ENCODE measurements around the gene AKAP17A. TPM values are rescaled to one million over a fixed set of nuclear protein-coding genes. Genes with fewer than 3 reads are reported as not detected.

AKAP17A gene
- total RNA-seq, 1 experiment from 2014 or later = 39.9 TPM

GRCh38 chrX:1596676-1597344 lies 5.4 kb downstream of the AKAP17A start:
- no peak overlapping the region for H3K4me3 Mint-ChIP-seq (ENCODE audit: low read depth, unreplicated experiment)
- intact Hi-C loops (cut with micrococcal nuclease; ENCODE audit: unreplicated experiment) = no loop called here
- no peaks in the 10 kb centered on the region for H3K27me3 Mint-ChIP-seq (ENCODE audit: unreplicated experiment)
- CTCF ChIA-PET = no interaction called here
- H3K4me1 Mint-ChIP-seq (ENCODE audit: low read depth, unreplicated experiment) = no peaks in the 10 kb centered on the region
- BruUV-seq (replicated peaks) = no TSS peak
- H3K27ac Mint-ChIP-seq (ENCODE audit: unreplicated experiment) = no peak overlapping the region
- no peak for DNase-seq
- no peaks in the 10 kb centered on the region for H3K9me3 Mint-ChIP-seq (ENCODE audit: low read depth, unreplicated experiment)
- peaks cover 63% of the 10 kb centered on the region for H3K36me3 Mint-ChIP-seq (ENCODE audit: insufficient read depth, unreplicated experiment)
- TF ChIP-seq CTCF (IDR thresholded peaks at IDR 0.05; ENCODE audit: unreplicated experiment) = no peak

DNA sequence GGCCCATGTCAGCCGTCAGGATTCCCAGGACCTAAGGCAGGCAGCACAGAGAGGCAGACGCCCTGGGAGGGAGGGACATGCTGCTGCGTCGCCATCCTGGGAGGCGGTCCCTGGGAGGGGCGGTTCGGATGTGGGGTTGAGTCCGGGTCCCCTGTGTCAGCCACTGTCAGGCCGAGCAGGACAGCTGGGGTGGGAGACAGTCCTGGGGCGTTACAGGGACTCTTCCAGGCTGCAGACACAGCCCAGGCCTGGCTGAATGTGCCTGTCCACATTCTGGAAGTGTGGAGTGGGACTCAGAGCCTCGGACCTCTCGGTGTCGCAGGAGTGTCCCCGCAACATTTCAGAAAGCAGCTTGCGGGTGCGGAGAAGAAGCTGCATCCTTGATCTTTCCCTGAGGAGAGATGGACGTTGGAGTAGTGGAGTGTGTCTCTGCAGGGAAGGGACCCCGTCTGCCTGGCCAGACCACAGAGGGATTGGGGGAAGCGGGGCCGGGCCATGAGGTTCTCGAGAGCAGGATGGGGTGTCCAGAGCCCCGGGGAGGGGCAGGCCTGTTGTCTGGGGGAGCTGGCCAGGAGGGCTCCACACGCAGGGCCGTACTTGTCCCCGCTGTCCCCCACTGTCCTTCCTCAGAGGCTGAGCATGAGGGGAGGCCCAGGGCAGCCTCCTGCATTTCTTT lies 6.1 kb downstream of the AKAP17A start:
- Mint-ChIP-seq H3K36me3 (ENCODE audit: insufficient read depth, unreplicated experiment) (peaks cover 61% of the 10 kb centered on the region), H3K27ac (ENCODE audit: unreplicated experiment) (no peak overlapping the region), H3K9me3 (ENCODE audit: low read depth, unreplicated experiment) (no peaks in the 10 kb centered on the region), H3K4me3 (ENCODE audit: low read depth, unreplicated experiment) (no peak overlapping the region), H3K4me1 (ENCODE audit: low read depth, unreplicated experiment) (no peaks in the 10 kb centered on the region), H3K27me3 (ENCODE audit: unreplicated experiment) (no peaks in the 10 kb centered on the region)
- BruUV-seq (replicated peaks) = no TSS peak
- CTCF ChIA-PET = no interaction called here
- intact Hi-C loops (cut with micrococcal nuclease; ENCODE audit: unreplicated experiment) = no loop called here
- DNase-seq = no peak
- no peak for TF ChIP-seq CTCF (IDR thresholded peaks at IDR 0.05; ENCODE audit: unreplicated experiment)

GRCh38 chrX:1598021-1598875 lies 6.8 kb downstream of the AKAP17A start:
- H3K4me1 Mint-ChIP-seq (ENCODE audit: low read depth, unreplicated experiment) = no peaks in the 10 kb centered on the region
- H3K9me3 Mint-ChIP-seq (ENCODE audit: low read depth, unreplicated experiment) = no peaks in the 10 kb centered on the region
- peaks cover 61% of the 10 kb centered on the region for H3K36me3 Mint-ChIP-seq (ENCODE audit: insufficient read depth, unreplicated experiment)
- intact Hi-C loops (cut with micrococcal nuclease; ENCODE audit: unreplicated experiment) = no loop called here
- no peak overlapping the region for H3K4me3 Mint-ChIP-seq (ENCODE audit: low read depth, unreplicated experiment)
- no peaks in the 10 kb centered on the region for H3K27me3 Mint-ChIP-seq (ENCODE audit: unreplicated experiment)
- BruUV-seq (replicated peaks) = no TSS peak
- CTCF ChIA-PET = no interaction called here
- no peak for TF ChIP-seq CTCF (IDR thresholded peaks at IDR 0.05; ENCODE audit: unreplicated experiment)
- no peak overlapping the region for H3K27ac Mint-ChIP-seq (ENCODE audit: unreplicated experiment)
- no peak for DNase-seq

DNA sequence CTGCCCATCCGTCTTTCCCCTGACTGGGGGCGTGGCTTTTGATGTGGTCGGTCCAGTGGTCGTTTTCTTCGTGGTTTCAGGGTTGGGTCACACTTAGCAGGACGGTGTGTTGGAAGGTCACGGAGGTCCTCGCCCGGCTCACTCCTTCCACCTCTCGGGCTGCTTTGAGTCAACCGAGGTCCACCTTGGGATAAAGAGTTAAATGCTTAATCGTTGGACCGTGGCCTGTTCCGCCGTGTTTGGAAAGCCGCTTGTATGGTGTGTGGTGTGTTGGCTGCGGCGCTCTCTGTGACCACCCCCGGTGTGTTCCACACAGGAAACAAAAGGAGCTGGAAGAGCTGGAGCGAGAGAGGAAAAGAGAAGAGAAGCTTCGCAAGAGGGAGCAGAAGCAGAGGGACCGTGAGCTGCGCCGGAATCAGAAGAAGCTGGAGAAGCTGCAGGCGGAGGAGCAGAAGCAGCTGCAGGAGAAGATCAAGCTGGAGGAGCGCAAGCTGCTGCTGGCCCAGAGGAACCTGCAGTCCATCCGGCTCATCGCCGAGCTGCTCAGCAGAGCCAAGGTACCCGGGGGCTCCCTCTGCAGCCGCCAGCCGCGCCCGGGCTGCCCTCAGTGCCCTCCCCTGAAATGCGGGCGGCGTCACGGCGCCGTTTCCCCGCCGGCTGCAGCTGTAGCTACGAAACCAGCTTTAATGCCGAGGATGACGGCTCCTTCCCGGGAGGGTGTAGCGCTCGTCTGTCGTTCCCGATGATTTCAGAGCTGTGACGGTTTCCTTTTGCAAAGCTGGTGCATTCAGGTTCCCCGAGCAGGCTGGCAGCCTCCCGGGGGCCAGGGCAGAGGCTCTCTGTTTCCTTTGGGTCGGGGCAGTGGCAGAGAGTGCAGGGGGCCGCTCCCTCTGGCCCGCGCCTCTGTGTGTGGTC lies 7.7 kb downstream of the AKAP17A start:
- TF ChIP-seq CTCF (IDR thresholded peaks at IDR 0.05; ENCODE audit: unreplicated experiment) = no peak
- no peak for DNase-seq
- Mint-ChIP-seq H3K36me3 (ENCODE audit: insufficient read depth, unreplicated experiment) (peaks cover 52% of the 10 kb centered on the region), H3K27me3 (ENCODE audit: unreplicated experiment) (no peaks in the 10 kb centered on the region), H3K27ac (ENCODE audit: unreplicated experiment) (no peak overlapping the region), H3K4me3 (ENCODE audit: low read depth, unreplicated experiment) (no peak overlapping the region), H3K9me3 (ENCODE audit: low read depth, unreplicated experiment) (no peaks in the 10 kb centered on the region), H3K4me1 (ENCODE audit: low read depth, unreplicated experiment) (no peaks in the 10 kb centered on the region)
- CTCF ChIA-PET = no interaction called here
- no TSS peak for BruUV-seq (replicated peaks)
- intact Hi-C loops (cut with micrococcal nuclease; ENCODE audit: unreplicated experiment) = no loop called here

Data from Calu3 (cell line).